HG03354 (cell line): ENCODE measurements around the gene RHOG.

Experiments used
- ATAC-seq: cut with Tn5 transposase; IDR thresholded peaks from one replicate; pipeline ENCODE4 v1.9.1; 2021; ENCODE audit warnings: mild to moderate bottlenecking; ENCODE audit not compliant: unreplicated experiment, poor library complexity, severe bottlenecking

The RHOG gene

GRCh38 chr11:3786781-3787428, 53.9 kb downstream of the RHOG start:
- ATAC-seq: no peak

GRCh38 chr11:3783611-3784010, 57.1 kb downstream of the RHOG start:
- no peak for ATAC-seq

- ATAC-seq: no peak
Measured at GRCh38 chr11:3782963-3783362, 57.8 kb downstream of the RHOG start.

GRCh38 chr11:3781423-3781822, 59.3 kb downstream of the RHOG start:
- no peak for ATAC-seq
